ENCODE measurements around the gene SELENON. TPM values are rescaled to one million over a fixed set of nuclear protein-coding genes. Genes with fewer than 3 reads are reported as not detected.

The SELENON gene
- total RNA-seq, 1 experiment from 2014 or later = 90.9 TPM

GRCh38 chr1:25867210-25867991 lies 67.4 kb downstream of the SELENON start:
- no peaks in the 10 kb centered on the region for H3K27me3 Mint-ChIP-seq (ENCODE audit: low read depth)
- no peak overlapping the region for H4K5ac ChIP-seq (ENCODE audit: insufficient read length, low read depth, low read length)

More at GRCh38 chr1:25867210-25867991, 67.4 kb downstream of the SELENON start:
- Histone ChIP-seq H4K8ac (replicated peaks; ENCODE audit: insufficient read length, low read depth, low read length) (no peak overlapping the region), H3K79me1 (ENCODE audit: insufficient read depth, low read depth, low read length, poor library complexity, severe bottlenecking) (no peaks in the 10 kb centered on the region), H4K20me1 (ENCODE audit: control insufficient read depth, insufficient read depth, insufficient read length) (no peaks in the 10 kb centered on the region), H2AK5ac (ENCODE audit: insufficient read length, low read length) (no peak overlapping the region), H3K14ac (ENCODE audit: insufficient read depth, low read length) (no peak overlapping the region), H3K27me3 (ENCODE audit: insufficient read depth, low read length) (no peaks in the 10 kb centered on the region), H3K23ac (ENCODE audit: insufficient read length, low read depth, low read length) (no peak overlapping the region), H3K23me2 (ENCODE audit: insufficient read length, low read depth, low read length, poor library complexity, severe bottlenecking) (no peaks in the 10 kb centered on the region), H3K18ac (ENCODE audit: insufficient read length, low read depth, low read length) (no peak overlapping the region), H3K56ac (ENCODE audit: insufficient read length, low read depth, low read length) (no peak overlapping the region), H2BK5ac (ENCODE audit: insufficient read length, low read length) (no peak overlapping the region), H4K91ac (ENCODE audit: insufficient read length, low read depth, low read length) (no peak overlapping the region), H2BK12ac (ENCODE audit: insufficient read length, low read depth, low read length) (no peak overlapping the region), H3T11ph (ENCODE audit: low read length) (no peak overlapping the region), H2BK120ac (ENCODE audit: low read depth, low read length, poor library complexity, severe bottlenecking) (no peak overlapping the region), H3K27ac (ENCODE audit: insufficient read length, low read depth, low read length) (no peak overlapping the region), H3K4ac (ENCODE audit: low read depth, low read length) (no peak overlapping the region), H3K4me1 (ENCODE audit: insufficient read depth, low read length) (peaks cover 2% of the 10 kb centered on the region; the same call in 1 of the 2 replicates), H2AFZ (ENCODE audit: low read length) (no peak overlapping the region), H3K9me3 (ENCODE audit: control insufficient read depth, low read depth, low read length) (no peaks in the 10 kb centered on the region), H3K4me2 (ENCODE audit: insufficient read depth, insufficient read length, low read length) (no peak overlapping the region), H3K9ac (ENCODE audit: extremely low read depth, insufficient read length, low read length) (no peak overlapping the region), H2BK15ac (ENCODE audit: low read depth, low read length) (no peak overlapping the region), H3K79me2 (ENCODE audit: insufficient read depth, low read length) (no peaks in the 10 kb centered on the region), H2BK20ac (ENCODE audit: low read depth, low read length, poor library complexity, severe bottlenecking) (no peak overlapping the region)
- H3K9me3 Mint-ChIP-seq = no peaks in the 10 kb centered on the region
- no CpG with 5 or more reads among the region's 9 CpGs for WGBS (ENCODE audit: extremely low coverage, insufficient read length, low lambda C conversion rate)
- no peak for DNase-seq
- H3K4me3 Mint-ChIP-seq = no peak overlapping the region; a peak in 1 of 5 replicates
- H3K27ac Mint-ChIP-seq = peak overlapping the region; percentile 33 to 74 (median 39); a peak in 3 of 7 replicates
- H3K4me1 Mint-ChIP-seq = peaks cover 20 to 29% of the 10 kb centered on the region in 2 experiments
- peaks cover 0 to 13% (median 11%) of the 10 kb centered on the region in 3 experiments; a peak in 4 of 7 replicates for H3K36me3 Mint-ChIP-seq (ENCODE audit: insufficient read depth in 1 of 3, low read depth in 3 of 3)
- TF ChIP-seq CTCF (conservative IDR thresholded peaks at IDR 0.05) = no peak

Other genes with a start within 250 kb of the SELENON start
- 9.3 and 9.9 TPM in 2 replicates for gene MAN1C1, start 183.4 kb upstream of the SELENON start, total RNA-seq (2021)
- gene MTFR1L, start 19.8 kb downstream of the SELENON start, total RNA-seq (2021) = 31.5 and 32.5 TPM in 2 replicates
- 22.0 and 22.2 TPM in 2 replicates for gene AUNIP, start 59.3 kb downstream of the SELENON start, total RNA-seq (2021)
- 6.0 and 6.3 TPM in 2 replicates for gene PAQR7, start 75.5 kb downstream of the SELENON start, total RNA-seq (2021)
- 499 and 500 TPM in 2 replicates for gene STMN1, start 106.2 kb downstream of the SELENON start, total RNA-seq (2021)
- gene PAFAH2, start 197.9 kb downstream of the SELENON start, total RNA-seq (2021) = 8.2 and 12.4 TPM in 2 replicates
- gene EXTL1, start 221.6 kb downstream of the SELENON start, total RNA-seq (2021) = 1.0 and 1.1 TPM in 2 replicates
- 0.35 TPM in 2 replicates for gene SLC30A2, start 245.9 kb downstream of the SELENON start, total RNA-seq (2021)

Measured in H9 (cell line).